Stimulated activated CD4-positive, alpha-beta T cell treated with anti-CD3 and anti-CD28 coated beads, Interleukin-15, amount 100 ng/mL, for 48 hours (primary cell): ENCODE data around the gene RTF1.

ENCODE experiments used
- DNase-seq, 2 donors: peaks; one replicate each; pipeline ENCODE4 v3.0.0-alpha.2; 2020; ENCODE audit warnings: low read depth in 2 of 2

Gene RTF1

DNA sequence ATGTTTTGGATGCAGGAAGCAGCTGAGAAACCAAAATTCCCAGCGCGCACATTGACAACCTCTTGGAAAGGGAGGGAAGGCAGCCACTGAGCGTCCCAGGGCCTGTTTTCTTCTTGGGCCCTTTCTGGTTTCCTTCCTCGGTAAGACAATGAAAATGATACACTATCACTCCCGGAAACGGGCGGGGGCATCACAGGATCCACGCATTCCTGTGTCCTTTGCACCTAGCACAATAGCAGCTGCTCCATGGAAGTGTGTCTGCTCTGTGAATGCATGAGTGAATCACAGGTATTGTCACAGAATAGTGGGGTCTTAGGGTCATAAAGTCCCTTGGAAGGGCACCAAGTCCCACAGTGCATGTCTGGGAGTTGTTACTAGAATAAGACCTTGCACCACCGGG lies 70.5 kb downstream of the RTF1 start:
- DNase-seq: no peak

DNA sequence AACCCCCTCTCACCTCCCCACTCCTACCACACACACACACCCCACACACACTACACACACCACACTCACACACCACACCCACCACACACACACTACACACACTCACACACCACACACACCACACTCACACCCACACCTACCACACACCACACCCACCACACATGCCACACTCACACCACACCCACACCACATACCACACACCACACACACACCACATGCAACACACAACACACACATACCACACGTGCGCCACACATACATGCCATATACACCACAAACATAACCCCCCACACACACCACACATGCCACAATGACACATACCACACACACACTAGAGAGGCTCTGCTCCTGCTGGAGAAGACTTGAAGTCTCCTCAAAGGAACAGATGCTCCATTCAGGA lies 70.9 kb downstream of the RTF1 start:
- peak in 1 of 2 donors; percentile 16 for DNase-seq

DNA sequence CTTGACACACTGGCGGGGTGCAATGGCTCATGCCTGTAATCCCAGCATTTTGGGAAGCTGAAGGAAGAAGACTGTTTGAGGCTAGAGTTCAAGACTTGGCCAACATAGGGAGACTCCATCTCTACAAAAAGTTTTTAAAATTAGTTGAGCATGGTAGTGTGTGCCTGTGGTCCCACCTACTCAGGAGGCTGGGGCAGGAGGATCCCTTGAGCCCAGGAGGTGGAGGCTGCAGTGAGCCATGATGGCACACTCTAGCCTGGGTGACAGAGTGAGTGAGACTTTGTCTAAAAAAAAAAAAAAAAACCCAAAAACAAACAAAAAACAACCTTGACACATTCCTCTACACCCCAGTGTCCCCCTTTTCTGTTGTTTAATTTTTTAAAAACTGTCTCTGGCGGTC lies 72.7 kb downstream of the RTF1 start:
- no peak for DNase-seq

DNA sequence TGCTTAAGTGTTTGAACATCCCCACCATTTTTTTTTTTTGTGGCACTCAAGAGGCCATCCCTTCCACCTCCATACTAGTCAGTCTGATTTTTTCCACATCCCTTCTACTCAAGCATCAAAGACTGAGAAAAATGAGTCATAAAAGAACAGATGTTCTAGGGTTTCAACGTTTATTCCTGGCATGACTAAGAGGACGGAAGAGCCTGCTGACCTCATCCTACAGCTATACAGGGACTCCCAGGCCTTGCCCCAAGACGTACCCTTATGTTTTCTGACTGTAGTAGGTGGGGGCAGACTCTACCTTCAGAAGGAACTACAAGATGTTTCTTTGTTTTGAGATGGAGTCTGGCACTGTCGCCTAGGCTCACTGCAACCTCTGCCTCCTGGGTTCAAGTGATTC lies 73.5 kb downstream of the RTF1 start:
- DNase-seq: peak in 1 of 2 donors; percentile 25

DNA sequence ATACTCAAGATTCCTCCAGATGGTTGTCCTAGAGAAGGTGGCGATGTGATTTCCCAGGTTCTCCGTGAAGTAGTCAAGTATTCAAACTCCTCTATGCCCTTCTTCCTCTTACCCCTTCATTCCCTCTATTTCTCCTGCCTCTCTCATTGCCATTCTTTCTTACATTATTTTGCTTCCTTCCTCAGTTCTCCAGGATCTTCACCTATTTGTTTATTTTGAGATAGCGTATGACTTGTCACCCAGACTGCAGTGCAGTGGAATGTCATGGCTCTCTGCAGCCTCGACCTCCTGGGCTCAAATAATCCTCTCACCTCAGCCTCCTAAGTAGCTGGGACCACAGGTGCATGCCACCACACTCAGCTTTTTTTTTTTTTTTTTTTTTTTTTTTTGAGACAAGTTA lies 75.0 kb downstream of the RTF1 start:
- no peak for DNase-seq

DNA sequence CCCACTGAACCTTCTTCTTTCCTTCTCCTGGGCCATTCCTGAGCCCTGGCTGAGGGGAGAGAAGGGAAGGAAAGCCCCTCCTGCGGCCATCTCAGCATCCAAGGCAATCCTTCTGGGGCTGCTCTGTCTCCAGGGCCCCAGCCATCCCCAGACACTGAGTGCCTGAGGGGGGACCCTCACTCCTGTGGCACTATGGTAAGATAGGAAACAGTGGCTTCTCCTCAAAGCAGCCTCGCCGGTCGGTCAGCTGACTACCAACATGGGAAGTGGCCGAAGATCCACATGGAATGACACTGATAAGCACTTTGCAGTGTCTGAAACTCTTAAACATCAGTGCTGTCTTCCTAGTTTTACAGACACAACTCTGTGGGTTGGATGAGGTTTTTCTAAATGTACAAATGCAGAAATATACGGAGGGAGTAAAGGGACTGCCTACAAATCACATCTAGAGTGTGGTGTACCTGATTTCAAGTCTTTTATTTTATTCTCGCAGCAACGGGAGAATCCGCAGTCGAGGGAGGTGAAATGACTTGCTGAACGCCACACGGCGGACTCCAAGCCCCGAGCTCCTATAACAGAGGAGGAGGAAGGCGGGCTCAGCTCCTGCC lies 75.8 kb downstream of the RTF1 start:
- DNase-seq: no peak

DNA sequence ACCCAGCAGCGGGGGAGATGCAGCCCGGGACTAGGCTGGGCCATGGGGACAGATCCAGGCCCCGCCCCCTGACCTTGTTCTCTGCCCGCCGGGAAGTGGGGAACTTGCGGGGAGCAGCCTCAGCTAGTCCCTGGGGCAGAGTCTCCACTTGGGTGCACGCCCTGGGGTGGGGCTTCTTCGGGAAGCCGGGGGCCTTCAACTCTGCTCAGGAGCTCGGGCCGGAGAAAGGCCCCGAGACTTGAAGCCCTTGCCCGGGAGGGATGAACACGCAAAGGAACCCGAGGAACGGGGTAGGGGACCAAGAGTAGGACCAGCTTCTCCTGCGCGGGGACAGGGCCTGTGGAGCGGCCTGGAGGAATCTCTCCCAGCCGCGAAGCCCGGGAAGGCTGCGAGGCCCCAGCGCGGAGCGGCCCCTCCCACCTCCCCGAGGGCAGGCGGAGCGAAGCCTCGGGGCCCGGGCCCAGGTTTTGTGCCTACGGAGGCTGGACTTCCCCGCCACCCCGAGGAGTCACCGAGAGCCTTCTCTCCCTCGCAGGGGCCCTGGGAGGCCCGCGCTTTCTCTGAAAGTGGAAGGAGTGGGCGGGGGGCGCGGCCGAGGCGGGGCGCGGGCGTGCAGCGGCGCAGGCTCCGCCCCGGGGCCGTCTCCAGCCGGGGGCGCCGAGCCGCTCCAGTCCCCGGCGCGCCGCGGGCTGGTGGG lies 76.5 kb downstream of the RTF1 start, which contains the start of gene ITPKA:
Gene ITPKA, plus strand, starts transcription at position 670 of the 697 bp plus-strand sequence. CDS start 54 bp downstream, outside the sequence.
- peak; percentile 84 to 91 for DNase-seq

DNA sequence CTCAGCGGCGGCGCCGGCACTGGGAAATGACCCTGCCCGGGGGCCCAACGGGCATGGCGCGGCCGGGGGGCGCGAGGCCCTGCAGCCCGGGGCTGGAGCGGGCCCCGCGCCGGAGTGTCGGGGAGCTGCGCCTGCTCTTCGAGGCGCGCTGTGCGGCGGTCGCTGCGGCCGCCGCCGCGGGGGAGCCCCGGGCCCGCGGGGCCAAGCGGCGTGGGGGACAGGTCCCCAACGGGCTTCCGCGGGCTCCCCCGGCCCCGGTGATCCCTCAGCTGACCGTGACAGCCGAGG lies 77.0 kb downstream of the RTF1 start:
- no peak for DNase-seq

DNA sequence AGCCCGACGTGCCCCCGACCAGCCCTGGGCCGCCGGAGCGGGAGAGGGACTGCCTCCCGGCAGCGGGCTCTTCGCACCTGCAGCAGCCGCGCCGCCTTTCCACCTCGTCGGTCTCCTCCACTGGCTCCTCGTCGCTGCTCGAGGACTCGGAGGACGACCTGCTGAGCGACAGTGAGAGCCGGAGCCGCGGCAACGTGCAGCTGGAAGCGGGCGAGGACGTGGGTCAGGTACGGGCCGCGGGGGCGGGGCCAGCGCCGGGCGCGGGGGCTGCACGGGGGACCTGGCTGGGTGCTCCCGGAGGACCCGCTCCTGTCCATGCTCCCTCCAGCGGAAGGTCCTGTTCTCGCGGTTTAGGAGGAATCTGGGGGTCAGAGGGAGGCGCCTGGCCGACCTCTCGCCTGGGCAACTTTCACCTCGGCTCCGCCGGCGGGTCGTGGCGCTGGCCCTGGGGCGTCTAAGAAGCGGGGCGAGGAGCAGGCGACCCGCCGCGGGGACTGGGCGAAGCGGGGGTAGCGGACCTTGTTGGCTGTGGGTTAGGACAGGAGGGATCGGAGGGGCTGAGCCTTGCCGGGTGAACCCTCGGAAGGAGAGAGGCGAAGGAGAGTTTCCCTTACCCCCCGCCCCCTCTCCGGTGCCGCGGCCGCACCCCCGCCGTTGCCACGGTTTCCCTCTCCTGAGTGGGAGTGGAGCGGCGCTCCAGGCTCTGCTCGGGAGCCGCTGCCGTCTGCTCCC lies 77.5 kb downstream of the RTF1 start:
- DNase-seq: peak in 1 of 2 donors; percentile 30

DNA sequence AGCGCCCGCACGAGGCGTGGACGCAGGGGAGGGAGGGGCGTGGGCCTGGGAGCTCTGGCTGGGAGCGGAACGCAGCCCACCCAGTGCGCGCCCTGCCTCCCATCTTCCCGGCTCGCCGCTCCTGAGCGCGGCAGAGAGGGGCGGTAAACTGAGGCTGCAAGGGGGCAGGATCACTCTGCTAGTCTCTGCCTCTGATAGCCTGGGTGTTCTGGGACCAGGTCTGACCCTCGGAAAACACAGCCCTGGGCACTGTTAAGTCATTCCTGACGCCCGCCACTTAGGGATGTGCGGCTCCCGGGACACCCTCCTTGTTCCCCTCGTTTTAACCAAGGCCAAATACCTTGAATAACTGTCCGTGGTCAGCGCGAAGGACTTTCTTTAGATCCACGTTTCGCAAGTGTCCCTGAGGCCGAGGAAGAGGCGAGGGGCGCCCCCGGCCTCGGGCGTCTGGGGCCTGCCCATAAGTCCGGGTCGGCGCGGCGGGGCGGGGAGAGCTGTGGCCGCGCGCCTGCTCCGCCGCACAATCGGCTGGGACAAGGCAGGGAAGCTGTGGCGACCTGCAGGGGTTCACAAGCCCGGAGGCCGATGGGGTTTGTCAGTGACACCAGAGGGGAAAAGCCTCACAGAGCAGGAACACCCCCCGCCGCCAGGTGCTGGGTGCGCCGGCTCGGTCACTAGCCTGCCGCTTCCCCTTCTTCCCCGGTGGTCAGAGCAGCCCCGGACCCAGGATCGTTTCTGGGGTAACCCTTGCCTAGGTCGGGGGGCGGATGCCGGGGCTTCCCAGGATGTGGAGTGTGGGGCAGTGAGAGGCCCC lies 78.2 kb downstream of the RTF1 start:
- peak in 1 of 2 donors; percentile 20 for DNase-seq

DNA sequence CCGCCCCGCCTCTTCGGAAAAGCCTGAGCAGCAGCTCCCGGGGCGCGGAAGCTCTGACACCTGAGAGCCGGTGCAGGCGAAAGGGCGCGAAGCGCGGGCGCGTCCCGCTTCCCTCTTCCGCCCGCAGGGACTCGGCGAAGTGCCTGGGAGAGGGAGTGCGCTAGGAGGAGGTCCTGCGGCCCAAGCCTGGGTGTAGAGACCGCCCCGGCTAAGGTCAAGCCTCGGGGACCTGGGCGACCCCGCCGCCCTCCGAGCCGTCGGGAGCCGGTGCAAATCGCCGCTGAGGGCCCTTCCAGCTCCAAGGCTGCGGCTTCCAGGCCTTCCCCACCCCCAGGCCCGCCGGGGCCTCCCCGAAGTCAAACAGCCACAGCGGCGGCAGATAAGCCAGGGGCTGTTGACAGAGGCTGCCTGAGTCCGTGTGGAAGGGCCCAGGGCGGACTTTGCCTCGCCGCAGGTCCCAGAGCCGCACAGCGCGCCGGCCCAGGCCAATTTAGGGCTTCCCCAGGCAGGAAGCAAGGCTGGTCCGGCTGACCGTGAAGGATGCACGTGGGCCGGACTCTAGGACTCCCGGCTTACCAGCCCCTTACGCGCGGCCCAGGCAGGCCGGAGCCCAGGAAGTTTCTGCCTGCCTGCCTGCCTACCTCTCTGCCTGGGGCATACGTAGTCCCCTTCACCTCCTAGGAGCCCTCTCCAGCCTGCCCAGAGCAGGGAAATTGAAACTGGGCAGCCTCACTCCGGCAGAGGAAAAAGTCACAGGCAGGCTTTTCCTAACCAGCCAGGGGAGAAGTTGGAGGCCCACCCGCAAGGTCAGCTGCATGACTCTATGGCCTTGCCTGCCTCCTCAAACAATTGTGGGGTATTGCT lies 79.1 kb downstream of the RTF1 start:
- no peak for DNase-seq

DNA sequence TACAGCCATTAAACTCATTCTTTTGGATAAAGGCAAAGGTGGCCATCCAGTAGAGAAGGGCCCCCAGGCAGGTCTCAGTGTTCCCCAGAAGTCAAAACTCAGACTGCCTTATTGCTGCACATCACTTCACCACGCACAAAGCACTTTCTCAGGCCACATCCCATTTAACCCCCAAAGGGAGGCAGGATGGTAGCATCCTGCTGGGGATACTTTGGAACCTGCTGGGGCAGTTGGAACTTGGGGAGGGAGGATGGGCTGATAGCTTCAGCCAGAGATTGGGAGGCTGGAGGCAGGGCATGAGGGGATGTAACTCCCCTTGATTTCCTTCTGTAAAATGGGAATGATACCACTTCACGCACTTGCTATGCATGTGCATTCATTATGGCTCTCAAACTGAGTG lies 81.8 kb downstream of the RTF1 start:
- DNase-seq: no peak

DNA sequence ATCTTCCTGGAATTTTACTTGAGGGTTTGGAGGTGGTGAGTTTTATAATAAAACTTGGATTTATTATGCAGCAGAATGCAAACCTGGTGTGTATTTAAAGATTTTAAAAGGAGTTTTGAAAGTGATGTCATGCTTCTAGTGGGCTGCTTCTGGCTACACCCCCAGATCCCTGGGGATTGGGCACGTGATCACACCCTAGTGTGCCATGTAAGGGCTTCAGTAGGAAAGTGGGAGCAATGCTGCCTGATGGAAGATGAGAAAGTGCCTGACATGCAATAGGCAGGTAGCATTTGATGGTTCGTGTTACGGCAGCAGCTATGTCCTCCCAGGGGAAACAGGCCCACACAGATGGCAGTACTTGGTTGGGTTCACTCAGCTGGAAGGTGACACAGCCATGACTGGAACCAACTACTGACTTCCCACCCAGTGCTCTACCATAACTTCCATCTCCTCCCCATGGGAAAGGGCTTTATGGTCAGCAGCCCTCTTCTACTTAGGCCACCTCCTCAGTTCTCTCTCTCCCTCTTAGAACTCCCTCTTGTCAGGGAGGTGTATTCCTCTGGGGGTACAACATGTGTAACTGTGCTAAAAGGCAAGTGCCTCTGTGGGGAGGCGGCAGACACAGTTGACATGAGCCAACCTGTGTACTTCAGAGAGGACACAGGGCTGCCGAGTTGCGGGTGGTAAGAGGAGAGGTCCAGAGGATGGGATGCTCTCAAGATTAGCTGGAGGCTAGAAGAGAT lies 82.4 kb downstream of the RTF1 start:
- no peak for DNase-seq

DNA sequence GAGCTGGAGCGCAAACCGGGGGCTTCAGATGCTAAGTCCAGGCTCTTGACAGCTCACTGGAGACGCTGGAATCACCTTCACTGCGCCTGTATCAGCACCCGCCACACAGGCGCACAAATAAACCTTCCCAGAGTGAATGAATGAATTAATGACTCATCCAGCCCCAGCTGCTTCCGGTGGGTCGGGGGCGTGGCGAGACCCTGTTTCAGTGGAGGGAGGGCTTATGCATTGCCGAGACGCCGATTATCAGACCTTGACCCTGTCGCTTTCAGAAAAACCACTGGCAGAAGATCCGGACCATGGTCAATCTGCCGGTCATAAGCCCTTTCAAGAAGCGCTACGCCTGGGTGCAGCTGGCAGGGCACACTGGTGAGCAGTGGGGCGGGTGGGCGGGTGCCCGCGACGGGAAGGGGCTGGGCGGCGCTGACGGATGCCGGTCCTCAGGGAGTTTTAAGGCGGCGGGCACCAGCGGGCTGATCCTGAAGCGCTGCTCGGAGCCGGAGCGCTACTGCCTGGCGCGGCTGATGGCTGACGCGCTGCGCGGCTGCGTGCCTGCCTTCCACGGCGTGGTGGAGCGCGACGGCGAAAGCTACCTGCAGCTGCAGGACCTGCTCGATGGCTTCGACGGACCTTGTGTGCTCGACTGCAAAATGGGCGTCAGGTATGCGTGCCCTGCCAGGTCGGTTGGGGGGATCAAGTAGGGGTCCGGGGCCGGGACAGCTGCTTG lies 84.5 kb downstream of the RTF1 start:
- DNase-seq: peak in 1 of 2 donors; percentile 25

DNA sequence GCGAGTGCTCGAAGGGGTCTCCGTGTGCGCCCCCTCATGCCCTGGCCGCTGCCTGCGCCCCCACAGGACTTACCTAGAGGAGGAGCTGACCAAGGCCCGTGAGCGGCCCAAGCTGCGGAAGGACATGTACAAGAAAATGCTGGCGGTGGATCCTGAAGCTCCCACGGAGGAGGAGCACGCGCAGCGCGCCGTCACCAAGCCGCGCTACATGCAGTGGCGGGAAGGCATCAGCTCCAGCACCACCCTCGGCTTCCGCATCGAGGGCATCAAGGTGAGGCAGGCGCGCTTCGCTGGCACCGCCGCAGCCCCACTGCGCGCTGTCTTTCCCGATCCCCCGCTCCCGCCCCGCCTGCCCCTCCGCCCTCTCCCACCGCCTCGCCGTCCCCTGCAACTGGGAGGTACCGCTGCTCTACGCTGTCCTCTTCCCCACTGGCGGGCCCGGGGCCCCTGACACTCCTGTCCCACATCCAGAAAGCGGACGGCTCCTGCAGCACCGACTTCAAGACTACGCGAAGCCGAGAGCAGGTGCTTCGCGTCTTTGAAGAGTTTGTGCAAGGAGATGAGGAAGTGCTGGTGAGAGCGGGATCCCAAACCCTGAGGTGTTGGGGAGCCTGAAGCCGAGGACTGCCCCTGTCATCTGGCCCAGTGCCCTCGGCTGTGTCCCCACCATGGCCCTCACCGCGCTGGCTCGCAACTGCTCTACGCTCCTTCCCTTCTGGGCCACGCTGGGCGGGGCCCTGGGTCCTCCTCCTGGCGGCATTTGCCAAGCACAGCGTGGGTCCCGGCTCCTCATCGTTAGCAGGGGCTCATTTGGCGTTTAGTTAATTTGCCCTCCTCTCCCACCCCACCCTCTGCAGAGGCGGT lies 85.3 kb downstream of the RTF1 start:
- DNase-seq: peak in 1 of 2 donors; percentile 20

DNA sequence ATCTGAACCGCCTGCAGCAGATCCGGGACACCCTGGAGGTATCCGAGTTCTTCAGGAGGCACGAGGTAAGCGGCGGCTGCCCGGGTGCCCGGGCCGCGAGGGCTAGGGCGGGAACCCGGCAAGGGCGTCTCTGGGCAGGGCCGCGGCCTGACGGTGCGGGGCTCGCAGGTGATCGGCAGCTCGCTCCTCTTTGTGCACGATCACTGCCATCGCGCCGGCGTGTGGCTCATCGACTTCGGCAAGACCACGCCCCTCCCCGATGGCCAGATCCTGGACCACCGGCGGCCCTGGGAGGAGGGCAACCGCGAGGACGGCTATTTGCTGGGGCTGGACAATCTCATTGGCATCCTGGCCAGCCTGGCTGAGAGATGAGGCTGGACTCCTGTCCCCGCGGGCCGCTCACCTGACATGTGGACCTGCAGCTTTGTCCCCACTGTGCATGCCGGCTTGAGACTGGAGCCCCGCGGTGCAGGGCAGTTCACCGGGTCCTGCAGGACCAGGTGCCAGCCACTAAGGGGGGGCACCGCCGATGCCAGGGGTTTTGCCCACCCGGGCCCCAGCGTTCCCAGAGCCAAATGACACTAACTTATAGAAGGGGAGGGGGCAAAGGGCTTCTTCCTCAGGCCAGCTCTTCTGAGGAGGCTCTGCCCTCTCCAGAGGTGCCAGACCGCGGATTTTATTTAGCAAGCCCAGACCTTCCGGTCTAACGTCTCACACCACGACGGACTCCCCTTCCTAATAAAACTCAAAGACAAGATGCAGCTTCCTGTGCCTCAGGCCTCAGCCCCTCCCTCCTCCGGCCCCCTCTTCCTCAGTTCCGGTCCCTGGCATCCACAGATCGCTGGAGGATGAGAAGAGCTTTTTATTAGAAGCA lies 86.1 kb downstream of the RTF1 start:
- DNase-seq: no peak

DNA sequence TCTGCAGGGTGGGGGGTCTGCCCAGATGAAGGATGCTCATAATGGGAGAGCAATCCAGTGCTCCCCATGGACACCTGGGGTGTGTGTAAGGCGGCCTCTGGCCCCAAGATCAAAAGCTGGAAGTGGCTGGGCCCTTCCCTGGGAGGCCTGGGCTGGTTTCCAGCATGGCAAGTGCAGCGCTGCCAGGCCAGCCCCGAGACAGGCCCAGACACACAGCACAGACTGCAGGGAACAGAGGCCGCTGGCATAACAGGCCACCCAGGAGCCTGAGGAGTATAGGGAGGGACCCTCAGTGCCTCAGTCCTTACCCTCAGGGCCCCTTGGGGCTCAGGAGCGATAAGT lies 86.7 kb downstream of the RTF1 start:
- no peak for DNase-seq
